ENCODE data around the gene MAPK1. TPM values are rescaled to one million over a fixed set of nuclear protein-coding genes. Genes with fewer than 3 reads are reported as not detected.
"Not testable (repeated sequence)": the region's sequence is repeated elsewhere in the genome, so short reads cannot be mapped to it uniquely, and the experiment has no call there.

Gene MAPK1
- total RNA-seq, 1 experiment from 2014 or later = 87.4 TPM

DNA sequence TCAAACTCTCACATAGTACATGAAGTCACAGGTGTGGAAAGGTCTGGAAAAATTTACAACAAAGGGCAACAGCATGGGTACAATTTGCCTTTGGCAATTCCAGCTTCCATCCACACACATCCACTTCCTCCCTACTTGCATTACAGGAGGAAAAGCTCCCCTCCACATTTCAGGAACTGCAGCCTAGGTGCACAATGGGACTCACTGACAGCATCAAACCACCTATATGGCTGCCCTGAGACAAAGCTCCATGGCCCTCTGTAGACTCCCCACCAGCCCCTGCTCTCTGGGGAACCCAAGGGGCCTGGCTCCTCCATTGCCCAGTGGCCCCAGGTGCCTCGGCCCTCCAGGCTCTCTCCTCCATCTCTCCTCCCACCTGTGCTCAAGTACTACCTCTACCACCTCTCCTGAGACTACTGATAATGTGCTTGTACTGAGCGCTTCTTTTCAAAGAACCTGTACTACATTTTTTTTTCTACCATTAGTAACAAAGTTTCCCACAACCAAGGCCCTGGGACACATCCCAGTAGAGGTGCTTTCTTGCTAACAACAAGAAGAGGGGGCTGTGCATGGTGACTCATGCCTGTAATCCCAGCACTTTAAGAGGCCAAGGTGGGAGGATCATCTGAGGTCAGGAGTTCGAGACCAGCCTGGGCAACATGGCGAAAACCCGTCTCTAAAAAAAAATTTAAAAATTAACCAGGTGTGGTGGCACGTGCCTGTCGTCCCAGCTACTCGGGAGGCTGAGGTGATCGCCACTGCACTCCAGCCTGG lies 136.7 kb downstream of the MAPK1 start (continued):
- TF ChIP-seq, protein P1, sequence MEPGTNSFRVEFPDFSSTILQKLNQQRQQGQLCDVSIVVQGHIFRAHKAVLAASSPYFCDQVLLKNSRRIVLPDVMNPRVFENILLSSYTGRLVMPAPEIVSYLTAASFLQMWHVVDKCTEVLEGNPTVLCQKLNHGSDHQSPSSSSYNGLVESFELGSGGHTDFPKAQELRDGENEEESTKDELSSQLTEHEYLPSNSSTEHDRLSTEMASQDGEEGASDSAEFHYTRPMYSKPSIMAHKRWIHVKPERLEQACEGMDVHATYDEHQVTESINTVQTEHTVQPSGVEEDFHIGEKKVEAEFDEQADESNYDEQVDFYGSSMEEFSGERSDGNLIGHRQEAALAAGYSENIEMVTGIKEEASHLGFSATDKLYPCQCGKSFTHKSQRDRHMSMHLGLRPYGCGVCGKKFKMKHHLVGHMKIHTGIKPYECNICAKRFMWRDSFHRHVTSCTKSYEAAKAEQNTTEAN (CRISPR knock-in tag; IDR thresholded peaks at IDR 0.05) = no peak
- TF ChIP-seq NR1H2 (CRISPR knock-in tag; IDR thresholded peaks at IDR 0.05) = no peak
- TF ChIP-seq NFYB (CRISPR knock-in tag; conservative IDR thresholded peaks at IDR 0.05; ENCODE audit: low read depth) = no peak

DNA sequence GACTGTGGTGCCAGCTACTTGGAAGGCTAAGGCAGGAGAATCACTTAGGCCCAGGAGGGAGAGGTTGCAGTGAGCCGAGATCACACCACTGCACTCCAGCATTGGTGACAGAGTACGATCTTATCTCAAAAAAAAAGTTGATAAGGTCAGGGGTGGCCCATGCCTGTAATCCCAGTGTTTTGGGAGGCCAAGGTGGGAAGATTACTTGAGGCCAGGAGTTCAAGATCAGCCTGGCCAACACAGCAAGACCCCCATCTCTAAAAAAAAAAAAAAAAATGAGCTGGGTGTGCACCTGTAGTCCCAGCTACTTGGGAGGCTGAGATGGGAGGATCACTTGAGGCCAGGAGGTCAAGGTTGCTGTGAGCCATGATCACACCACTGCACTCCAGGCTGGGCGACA lies 138.3 kb downstream of the MAPK1 start:
- H3K4me1 Mint-ChIP-seq; H3K4me3 Mint-ChIP-seq; POLR2A ChIA-PET; DNase-seq (ENCODE audit: low spot score); H3K36me3 Mint-ChIP-seq; ATAC-seq; H3K9me3 Mint-ChIP-seq; H3K27ac Mint-ChIP-seq: not testable (repeated sequence)
- CTCF ChIA-PET = interaction anchor here (0.6 kb wide), 1 partner anchor 42 kb away, joined by 3 read pairs; no protein-coding TSS in a partner anchor
- H3K27me3 Mint-ChIP-seq (ENCODE audit: low read depth) = peaks cover 17% of the 10 kb centered on the region

DNA sequence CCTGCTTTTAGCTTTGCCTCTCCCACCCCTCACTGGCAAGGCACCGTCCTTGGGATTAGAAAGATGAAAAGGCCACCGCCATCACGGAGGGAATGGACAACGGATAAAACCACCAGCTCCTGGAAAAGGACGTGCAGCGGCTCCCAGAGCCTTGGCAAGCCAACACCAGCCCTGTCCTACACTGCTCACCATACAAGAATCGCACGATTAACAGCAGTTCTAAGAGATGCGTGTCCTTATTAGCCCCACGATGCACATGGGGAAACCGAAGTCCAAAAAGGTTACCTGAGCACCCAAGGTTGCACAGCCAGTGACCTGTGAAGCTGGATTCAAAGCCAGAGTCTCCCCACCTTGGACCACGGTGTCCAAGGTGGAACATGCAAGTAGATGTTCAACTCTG lies 139.2 kb downstream of the MAPK1 start:
- Mint-ChIP-seq H3K4me3 (no peak overlapping the region), H3K27me3 (ENCODE audit: low read depth) (peaks cover 8% of the 10 kb centered on the region), H3K36me3 (no peaks in the 10 kb centered on the region), H3K9me3 (no peaks in the 10 kb centered on the region), H3K27ac (no peak overlapping the region), H3K4me1 (peaks cover 4% of the 10 kb centered on the region)
- no peak for ATAC-seq
- CTCF ChIA-PET = interaction anchor here (0.6 kb wide), 1 partner anchor 61 kb away, joined by 3 read pairs; no protein-coding TSS in a partner anchor
- TF ChIP-seq ETV6 (CRISPR knock-in tag; IDR thresholded peaks at IDR 0.05) (no peak), SMAD4 (CRISPR knock-in tag; IDR thresholded peaks at IDR 0.05) (no peak), CREM (CRISPR knock-in tag; IDR thresholded peaks at IDR 0.05) (no peak), RORB (CRISPR knock-in tag; IDR thresholded peaks at IDR 0.05) (no peak), NFE2L1 (CRISPR knock-in tag; IDR thresholded peaks at IDR 0.05) (no peak), OVOL2 (CRISPR knock-in tag; IDR thresholded peaks at IDR 0.05; ENCODE audit: borderline replicate concordance) (no peak), MYBL2 (CRISPR knock-in tag; IDR thresholded peaks at IDR 0.05) (no peak), TEAD4 (CRISPR knock-in tag; IDR thresholded peaks at IDR 0.05) (no peak), EMX1 (CRISPR knock-in tag; IDR thresholded peaks at IDR 0.05) (no peak), IRF2 (CRISPR knock-in tag; IDR thresholded peaks at IDR 0.05; ENCODE audit: borderline replicate concordance, low read depth) (no peak), MXD4 (CRISPR knock-in tag; IDR thresholded peaks at IDR 0.05; ENCODE audit: borderline replicate concordance) (no peak), KAT7 (CRISPR knock-in tag; IDR thresholded peaks at IDR 0.05; ENCODE audit: borderline replicate concordance) (no peak)
- TF ChIP-seq, protein P2, sequence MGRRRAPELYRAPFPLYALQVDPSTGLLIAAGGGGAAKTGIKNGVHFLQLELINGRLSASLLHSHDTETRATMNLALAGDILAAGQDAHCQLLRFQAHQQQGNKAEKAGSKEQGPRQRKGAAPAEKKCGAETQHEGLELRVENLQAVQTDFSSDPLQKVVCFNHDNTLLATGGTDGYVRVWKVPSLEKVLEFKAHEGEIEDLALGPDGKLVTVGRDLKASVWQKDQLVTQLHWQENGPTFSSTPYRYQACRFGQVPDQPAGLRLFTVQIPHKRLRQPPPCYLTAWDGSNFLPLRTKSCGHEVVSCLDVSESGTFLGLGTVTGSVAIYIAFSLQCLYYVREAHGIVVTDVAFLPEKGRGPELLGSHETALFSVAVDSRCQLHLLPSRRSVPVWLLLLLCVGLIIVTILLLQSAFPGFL (CRISPR knock-in tag; IDR thresholded peaks at IDR 0.05; ENCODE audit: borderline replicate concordance) = no peak
- TF ChIP-seq, protein P1 (CRISPR knock-in tag; IDR thresholded peaks at IDR 0.05) = no peak
- TF ChIP-seq, protein P3, sequence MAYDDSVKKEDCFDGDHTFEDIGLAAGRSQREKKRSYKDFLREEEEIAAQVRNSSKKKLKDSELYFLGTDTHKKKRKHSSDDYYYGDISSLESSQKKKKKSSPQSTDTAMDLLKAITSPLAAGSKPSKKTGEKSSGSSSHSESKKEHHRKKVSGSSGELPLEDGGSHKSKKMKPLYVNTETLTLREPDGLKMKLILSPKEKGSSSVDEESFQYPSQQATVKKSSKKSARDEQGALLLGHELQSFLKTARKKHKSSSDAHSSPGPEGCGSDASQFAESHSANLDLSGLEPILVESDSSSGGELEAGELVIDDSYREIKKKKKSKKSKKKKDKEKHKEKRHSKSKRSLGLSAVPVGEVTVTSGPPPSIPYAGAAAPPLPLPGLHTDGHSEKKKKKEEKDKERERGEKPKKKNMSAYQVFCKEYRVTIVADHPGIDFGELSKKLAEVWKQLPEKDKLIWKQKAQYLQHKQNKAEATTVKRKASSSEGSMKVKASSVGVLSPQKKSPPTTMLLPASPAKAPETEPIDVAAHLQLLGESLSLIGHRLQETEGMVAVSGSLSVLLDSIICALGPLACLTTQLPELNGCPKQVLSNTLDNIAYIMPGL (CRISPR knock-in tag; IDR thresholded peaks at IDR 0.05) = no peak
- no peak for DNase-seq (ENCODE audit: low spot score)
- POLR2A ChIA-PET = no interaction called here
